ENCODE results near the gene MYH10. TPM values are rescaled to one million over a fixed set of nuclear protein-coding genes. Genes with fewer than 3 reads are reported as not detected.

Gene MYH10
- total RNA-seq, 1 experiment from 2014 or later: 74.0 TPM

DNA sequence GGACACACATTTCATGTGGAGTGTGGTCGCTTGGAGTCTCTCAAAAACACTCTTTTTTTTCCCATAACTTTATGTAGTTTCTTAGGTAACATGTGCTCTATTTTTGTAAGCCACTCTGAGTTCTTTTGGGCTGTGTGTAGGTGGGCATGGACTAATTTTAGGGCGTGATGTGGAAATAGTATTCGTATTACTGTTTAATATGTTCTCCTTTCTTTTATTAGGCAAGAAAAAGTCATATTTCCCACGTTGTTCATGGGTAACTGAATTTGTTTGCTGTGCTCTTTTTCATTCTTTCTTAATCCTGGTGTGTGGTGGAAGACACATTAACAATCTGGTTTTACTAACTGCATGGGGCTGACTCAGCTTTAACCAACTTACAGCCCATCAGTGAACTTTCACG is 167.4 kb downstream of the MYH10 start:
- ChIA-PET CTCF (no interaction called here), POLR2A (no interaction called here)
- Histone ChIP-seq H3K36me3 (ENCODE audit: control insufficient read depth, insufficient read depth, low read length) (no peaks in the 10 kb centered on the region), H3K9me3 (no peaks in the 10 kb centered on the region), H3K4me1 (no peaks in the 10 kb centered on the region), H3K4me3 (ENCODE audit: low read depth, low read length) (no peak overlapping the region), H3K27me3 (replicated peaks; ENCODE audit: control insufficient read depth, insufficient read depth, low read length) (no peaks in the 10 kb centered on the region)
- no peak overlapping the region for H3K27ac Mint-ChIP-seq (ENCODE audit: unreplicated experiment)
- TF ChIP-seq, protein P1, sequence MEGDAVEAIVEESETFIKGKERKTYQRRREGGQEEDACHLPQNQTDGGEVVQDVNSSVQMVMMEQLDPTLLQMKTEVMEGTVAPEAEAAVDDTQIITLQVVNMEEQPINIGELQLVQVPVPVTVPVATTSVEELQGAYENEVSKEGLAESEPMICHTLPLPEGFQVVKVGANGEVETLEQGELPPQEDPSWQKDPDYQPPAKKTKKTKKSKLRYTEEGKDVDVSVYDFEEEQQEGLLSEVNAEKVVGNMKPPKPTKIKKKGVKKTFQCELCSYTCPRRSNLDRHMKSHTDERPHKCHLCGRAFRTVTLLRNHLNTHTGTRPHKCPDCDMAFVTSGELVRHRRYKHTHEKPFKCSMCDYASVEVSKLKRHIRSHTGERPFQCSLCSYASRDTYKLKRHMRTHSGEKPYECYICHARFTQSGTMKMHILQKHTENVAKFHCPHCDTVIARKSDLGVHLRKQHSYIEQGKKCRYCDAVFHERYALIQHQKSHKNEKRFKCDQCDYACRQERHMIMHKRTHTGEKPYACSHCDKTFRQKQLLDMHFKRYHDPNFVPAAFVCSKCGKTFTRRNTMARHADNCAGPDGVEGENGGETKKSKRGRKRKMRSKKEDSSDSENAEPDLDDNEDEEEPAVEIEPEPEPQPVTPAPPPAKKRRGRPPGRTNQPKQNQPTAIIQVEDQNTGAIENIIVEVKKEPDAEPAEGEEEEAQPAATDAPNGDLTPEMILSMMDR (IDR thresholded peaks at IDR 0.05; ENCODE audit: insufficient read depth in 1 of 2, low read depth in 1 of 2, low read length in 1 of 2, severe bottlenecking in 1 of 2, unreplicated experiment in 1 of 2): no peak
- peaks cover 36% of the 10 kb centered on the region for H3K36me3 Mint-ChIP-seq (ENCODE audit: insufficient read depth, unreplicated experiment)
- DNase-seq: no peak
- H3K9me3 Mint-ChIP-seq (ENCODE audit: unreplicated experiment): no peaks in the 10 kb centered on the region
- H3K4me1 Mint-ChIP-seq (ENCODE audit: low read depth, unreplicated experiment): no peaks in the 10 kb centered on the region
- no peak overlapping the region for H3K4me3 Mint-ChIP-seq (ENCODE audit: unreplicated experiment)
- BruUV-seq (replicated peaks): no TSS peak
- H3K27me3 Mint-ChIP-seq (ENCODE audit: insufficient read depth, unreplicated experiment): no peaks in the 10 kb centered on the region
- intact Hi-C loops (cut with micrococcal nuclease; ENCODE audit: unreplicated experiment): no loop called here

- H3K4me1 ChIP-seq: no peaks in the 10 kb centered on the region
- CTCF ChIA-PET: no interaction called here
- H3K9me3 ChIP-seq: no peaks in the 10 kb centered on the region
- TF ChIP-seq, protein P1 (IDR thresholded peaks at IDR 0.05; ENCODE audit: insufficient read depth in 1 of 2, low read depth in 1 of 2, low read length in 1 of 2, severe bottlenecking in 1 of 2, unreplicated experiment in 1 of 2): no peak
- no peaks in the 10 kb centered on the region for H3K4me1 Mint-ChIP-seq (ENCODE audit: low read depth, unreplicated experiment)
- no peak overlapping the region for H3K27ac Mint-ChIP-seq (ENCODE audit: unreplicated experiment)
- no peaks in the 10 kb centered on the region for H3K27me3 Mint-ChIP-seq (ENCODE audit: insufficient read depth, unreplicated experiment)
- H3K4me3 ChIP-seq (ENCODE audit: low read depth, low read length): no peak overlapping the region
- peaks cover 32% of the 10 kb centered on the region for H3K36me3 Mint-ChIP-seq (ENCODE audit: insufficient read depth, unreplicated experiment)
- H3K27me3 ChIP-seq (replicated peaks; ENCODE audit: control insufficient read depth, insufficient read depth, low read length): no peaks in the 10 kb centered on the region
- H3K36me3 ChIP-seq (ENCODE audit: control insufficient read depth, insufficient read depth, low read length): no peaks in the 10 kb centered on the region
- H3K9me3 Mint-ChIP-seq (ENCODE audit: unreplicated experiment): no peaks in the 10 kb centered on the region
- no TSS peak for BruUV-seq (replicated peaks)
- POLR2A ChIA-PET: no interaction called here
- no peak overlapping the region for H3K4me3 Mint-ChIP-seq (ENCODE audit: unreplicated experiment)
- intact Hi-C loops (cut with micrococcal nuclease; ENCODE audit: unreplicated experiment): no loop called here
- DNase-seq: no peak
These were observed 168.0 kb downstream of the MYH10 start for GRCh38 chr17:8462564-8462963.

DNA sequence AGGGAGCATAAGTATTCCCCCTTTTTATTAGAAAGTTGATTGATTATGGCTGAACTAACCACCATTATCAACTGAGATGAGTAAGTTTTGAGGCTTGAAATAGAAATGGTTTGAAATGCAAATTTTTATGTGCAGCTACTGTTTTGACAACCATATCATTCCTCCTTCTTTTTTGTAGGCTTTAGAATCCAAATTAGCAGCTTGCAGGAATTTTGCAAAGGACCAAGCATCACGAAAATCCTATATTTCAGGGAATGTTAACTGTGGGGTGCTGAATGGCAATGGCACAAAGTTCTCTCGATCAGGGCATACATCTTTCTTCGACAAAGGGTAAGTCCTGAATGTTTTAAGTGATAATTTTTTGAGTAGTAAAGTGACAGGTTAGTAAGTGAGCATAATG is 170.7 kb downstream of the MYH10 start:
- ChIA-PET CTCF (no interaction called here), POLR2A (no interaction called here)
- Histone ChIP-seq H3K36me3 (ENCODE audit: control insufficient read depth, insufficient read depth, low read length) (no peaks in the 10 kb centered on the region; the same call in 1 of the 2 replicates), H3K4me1 (no peaks in the 10 kb centered on the region), H3K27me3 (replicated peaks; ENCODE audit: control insufficient read depth, insufficient read depth, low read length) (no peaks in the 10 kb centered on the region), H3K4me3 (ENCODE audit: low read depth, low read length) (no peak overlapping the region), H3K9me3 (no peaks in the 10 kb centered on the region)
- H3K27me3 Mint-ChIP-seq (ENCODE audit: insufficient read depth, unreplicated experiment): no peaks in the 10 kb centered on the region
- BruUV-seq (replicated peaks): no TSS peak
- H3K36me3 Mint-ChIP-seq (ENCODE audit: insufficient read depth, unreplicated experiment): peaks cover 47% of the 10 kb centered on the region
- H3K4me3 Mint-ChIP-seq (ENCODE audit: unreplicated experiment): no peak overlapping the region
- no peak overlapping the region for H3K27ac Mint-ChIP-seq (ENCODE audit: unreplicated experiment)
- no peaks in the 10 kb centered on the region for H3K4me1 Mint-ChIP-seq (ENCODE audit: low read depth, unreplicated experiment)
- no peaks in the 10 kb centered on the region for H3K9me3 Mint-ChIP-seq (ENCODE audit: unreplicated experiment)
- intact Hi-C loops (cut with micrococcal nuclease; ENCODE audit: unreplicated experiment): no loop called here
- DNase-seq: no peak
- TF ChIP-seq, protein P1 (IDR thresholded peaks at IDR 0.05; ENCODE audit: insufficient read depth in 1 of 2, low read depth in 1 of 2, low read length in 1 of 2, severe bottlenecking in 1 of 2, unreplicated experiment in 1 of 2): no peak
